HEK293 (cell line): ENCODE results near the gene COQ6.

ENCODE experiments used
- CTCF ChIP-seq: fragments of 450-650 bp; formaldehyde crosslinking; IDR thresholded peaks from 2 replicates; pipeline ENCODE4 v1.5.1; 2016; ENCODE audit warnings: missing biosample characterization, missing genetic modification characterization
- GLIS1 ChIP-seq: fragments of 450-650 bp; formaldehyde crosslinking; IDR thresholded peaks from 2 replicates; pipeline ENCODE4 v1.5.1; 2016; ENCODE audit warnings: missing biosample characterization, missing genetic modification characterization
- GLIS2 ChIP-seq: fragments of 450-650 bp; formaldehyde crosslinking; IDR thresholded peaks from 2 replicates; pipeline ENCODE4 v1.5.1; 2016; ENCODE audit warnings: missing biosample characterization, missing genetic modification characterization
- KLF10 ChIP-seq: fragments of 450-650 bp; IDR thresholded peaks from 2 replicates; pipeline ENCODE4 v1.5.1; 2018; ENCODE audit warnings: missing biosample characterization, mild to moderate bottlenecking, missing genetic modification characterization
- KLF16 ChIP-seq: fragments of 450-650 bp; formaldehyde crosslinking; IDR thresholded peaks from 2 replicates; pipeline ENCODE4 v1.5.1; 2017; ENCODE audit warnings: missing biosample characterization, missing genetic modification characterization
- KLF9 ChIP-seq: fragments of 450-650 bp; formaldehyde crosslinking; IDR thresholded peaks from 2 replicates; pipeline ENCODE4 v1.5.1; 2016; ENCODE audit warnings: missing biosample characterization, missing genetic modification characterization, low read depth
- PATZ1 ChIP-seq: fragments of 450-650 bp; formaldehyde crosslinking; IDR thresholded peaks from 2 replicates; pipeline ENCODE4 v1.5.1; 2016; ENCODE audit warnings: missing biosample characterization, missing genetic modification characterization
- PBX3 ChIP-seq: sonication (generic); formaldehyde crosslinking; IDR thresholded peaks from 2 replicates; pipeline ENCODE4 v1.8.1; 2022; ENCODE audit warnings: mild to moderate bottlenecking, moderate library complexity, missing genetic modification reagents
- REST ChIP-seq: fragments of 450-650 bp; formaldehyde crosslinking; IDR thresholded peaks from 2 replicates; pipeline ENCODE4 v1.5.1; 2016; ENCODE audit warnings: missing biosample characterization, missing genetic modification characterization
- SP3 ChIP-seq: fragments of 450-650 bp; formaldehyde crosslinking; IDR thresholded peaks from 2 replicates; pipeline ENCODE4 v1.5.1; 2016; ENCODE audit warnings: missing biosample characterization, missing genetic modification characterization
- ZBTB11 ChIP-seq: fragments of 450-650 bp; formaldehyde crosslinking; conservative IDR thresholded peaks from 2 replicates; pipeline ENCODE4 v1.5.1; 2016; ENCODE audit warnings: low read depth, missing biosample characterization, missing genetic modification characterization
- ZBTB21 ChIP-seq: fragments of 450-650 bp; formaldehyde crosslinking; IDR thresholded peaks from 2 replicates; pipeline ENCODE4 v1.5.1; 2017; ENCODE audit warnings: missing biosample characterization, missing genetic modification characterization
- ZBTB48 ChIP-seq: fragments of 450-650 bp; formaldehyde crosslinking; IDR thresholded peaks from 2 replicates; pipeline ENCODE4 v1.5.1; 2016; ENCODE audit warnings: missing biosample characterization, missing genetic modification characterization
- ZFHX2 ChIP-seq: fragments of 450-650 bp; formaldehyde crosslinking; conservative IDR thresholded peaks from 2 replicates; pipeline ENCODE4 v1.5.1; 2016; ENCODE audit warnings: missing biosample characterization, missing genetic modification characterization
- ZFP37 ChIP-seq: fragments of 450-650 bp; formaldehyde crosslinking; IDR thresholded peaks from 2 replicates; pipeline ENCODE4 v1.5.1; 2016; ENCODE audit warnings: missing biosample characterization, missing genetic modification characterization
- ZNF133 ChIP-seq: fragments of 450-650 bp; formaldehyde crosslinking; IDR thresholded peaks from 2 replicates; pipeline ENCODE4 v1.5.1; 2016; ENCODE audit warnings: missing biosample characterization, missing genetic modification characterization
- ZNF2 ChIP-seq: fragments of 450-650 bp; formaldehyde crosslinking; IDR thresholded peaks from 2 replicates; pipeline ENCODE4 v1.5.1; 2016; ENCODE audit warnings: missing biosample characterization, missing genetic modification characterization
- ZNF214 ChIP-seq: fragments of 450-650 bp; formaldehyde crosslinking; IDR thresholded peaks from 2 replicates; pipeline ENCODE4 v1.5.1; 2017; ENCODE audit warnings: missing biosample characterization, mild to moderate bottlenecking, missing genetic modification characterization, borderline replicate concordance
- ZNF501 ChIP-seq: fragments of 450-650 bp; formaldehyde crosslinking; IDR thresholded peaks from 2 replicates; pipeline ENCODE4 v1.5.1; 2016; ENCODE audit warnings: missing biosample characterization, missing genetic modification characterization
- ZNF692 ChIP-seq: fragments of 450-650 bp; formaldehyde crosslinking; IDR thresholded peaks from 2 replicates; pipeline ENCODE4 v1.5.1; 2016; ENCODE audit warnings: missing biosample characterization, missing genetic modification characterization
- ZSCAN16 ChIP-seq: fragments of 450-650 bp; formaldehyde crosslinking; IDR thresholded peaks from 2 replicates; pipeline ENCODE4 v1.5.1; 2016; ENCODE audit warnings: missing biosample characterization, missing genetic modification characterization
- ZSCAN4 ChIP-seq: fragments of 450-650 bp; formaldehyde crosslinking; IDR thresholded peaks from 2 replicates; pipeline ENCODE4 v1.5.1; 2017; ENCODE audit warnings: missing biosample characterization, missing genetic modification characterization
- ZXDB ChIP-seq: fragments of 450-650 bp; formaldehyde crosslinking; IDR thresholded peaks from 2 replicates; pipeline ENCODE4 v1.5.1; 2016; ENCODE audit warnings: missing biosample characterization, missing genetic modification characterization

The COQ6 gene

GRCh38 chr14:73949752-73950734 is at the start of gene COQ6, which contains the start of gene FAM161B (continued):
- TF ChIP-seq PBX3 (CRISPR knock-in tag) (no peak), ZFHX2 (tag by site-specific recombination) (peak; percentile 53; the same call in 1 of the 2 replicates), KLF9 (tag by site-specific recombination) (peak; percentile 89), REST (tag by site-specific recombination) (peak; percentile 90), ZNF501 (tag by site-specific recombination) (peak; percentile 80; the same call in 1 of the 2 replicates), PATZ1 (tag by site-specific recombination) (peak; percentile 78), ZNF214 (tag by site-specific recombination) (no peak), ZNF692 (tag by site-specific recombination) (peak; percentile 71), ZBTB21 (tag by site-specific recombination) (peak; percentile 55), ZNF2 (tag by site-specific recombination) (peak; percentile 87), ZFP37 (tag by site-specific recombination) (peak; percentile 57; the same call in 1 of the 2 replicates), GLIS1 (tag by site-specific recombination) (peak; percentile 50; the same call in 1 of the 2 replicates), SP3 (tag by site-specific recombination) (peak; percentile 60), ZSCAN4 (0 out of 2 replicates have a peak, but pooled peaks have one; percentile 30), ZBTB11 (peak; percentile 93), ZNF133 (tag by site-specific recombination) (no peak), CTCF (tag by site-specific recombination) (peak; percentile 54; the same call in 1 of the 2 replicates), KLF10 (tag by site-specific recombination) (0 out of 2 replicates have a peak, but pooled peaks have one; percentile 40), ZSCAN16 (tag by site-specific recombination) (no peak), ZXDB (tag by site-specific recombination) (peak; percentile 67; the same call in 1 of the 2 replicates), KLF16 (tag by site-specific recombination) (peak; percentile 46; the same call in 1 of the 2 replicates), ZBTB48 (peak; percentile 62), GLIS2 (peak; percentile 92)
